Regular cardiac myocyte (primary cell): ENCODE results near the gene GOLPH3. TPM values are rescaled to one million over a fixed set of nuclear protein-coding genes. Genes with fewer than 3 reads are reported as not detected.

ENCODE experiments used
- total RNA-seq: library from RNA; depleted of rRNA; stranded (reverse); fragments of >200 nt; gene quantifications from 2 replicates; pipeline ENCODE4 v1.2.3, GENCODE V29; 2014

The GOLPH3 gene
- total RNA-seq = 84.0 and 102 TPM in 2 replicates

DNA sequence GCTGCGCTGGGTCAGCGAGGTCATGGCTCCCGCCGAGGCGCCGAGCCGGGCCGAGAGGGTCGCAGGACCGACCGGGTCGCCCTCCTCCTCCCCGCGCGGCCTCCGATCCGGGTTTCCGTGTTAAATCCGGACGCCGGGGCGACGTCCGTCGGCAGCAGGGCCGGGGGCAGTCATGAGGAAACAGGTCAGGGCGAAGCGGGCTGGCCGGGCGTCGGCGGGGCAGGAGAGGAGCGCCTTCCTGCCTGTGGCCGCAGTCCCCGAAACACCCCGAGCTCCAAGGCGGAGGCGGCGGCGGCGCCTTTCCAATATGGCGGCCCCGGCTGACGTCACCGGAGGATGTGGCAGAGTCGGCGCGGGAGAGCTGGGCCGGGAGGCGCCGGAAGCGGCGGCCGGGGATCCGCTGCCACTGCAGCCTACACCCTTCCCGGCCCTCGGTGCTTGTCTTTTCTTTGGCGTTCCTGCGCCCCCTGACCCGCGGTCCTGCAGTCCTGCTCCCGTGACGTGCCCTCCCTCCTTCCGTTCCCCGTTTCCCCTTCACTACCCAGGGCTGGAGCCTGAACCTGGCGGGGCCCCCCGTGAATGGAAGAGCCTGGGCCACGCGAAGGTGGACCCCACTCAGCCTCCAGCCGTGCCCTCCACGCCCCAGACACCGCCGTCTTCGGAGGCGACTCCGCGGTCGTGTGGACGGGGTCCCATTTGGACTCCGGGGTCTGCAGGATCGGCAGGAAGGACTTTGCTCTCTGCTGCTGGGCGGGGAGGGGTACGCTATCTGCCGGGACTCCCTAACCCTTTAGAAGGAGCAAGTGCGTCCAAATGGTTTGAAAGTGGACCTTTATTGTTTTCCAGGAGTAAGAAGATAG, at the start of gene GOLPH3:
Gene GOLPH3, minus strand, starts transcription at position 309 of the 860 bp plus-strand sequence. Its CDS starts 285 bp downstream, at position 24.

Other genes starting within 250 kb of the GOLPH3 start
- gene MTMR12, start 138.6 kb upstream of the GOLPH3 start, total RNA-seq = 16.7 and 23.1 TPM in 2 replicates